CD1c-positive myeloid dendritic cell (primary cell): ENCODE results near the gene RRP1.
"Not testable (repeated sequence)": the region's sequence is repeated elsewhere in the genome, so short reads cannot be mapped to it uniquely, and the experiment has no call there.

Experiments used
- DNase-seq: peaks from one replicate; pipeline ENCODE4 v3.0.0-alpha.2; 2016; ENCODE audit errors: extremely low spot score

RRP1 gene

GRCh38 chr21:43836616-43837015, 47.2 kb downstream of the RRP1 start:
- no peak for DNase-seq

- DNase-seq = no peak
Measured at GRCh38 chr21:43840259-43840658, 50.9 kb downstream of the RRP1 start.

GRCh38 chr21:43842742-43843141, 53.4 kb downstream of the RRP1 start:
- peak; percentile 85 for DNase-seq

- DNase-seq = not testable (repeated sequence)
Measured at GRCh38 chr21:43844906-43845305, 55.5 kb downstream of the RRP1 start.

GRCh38 chr21:43845386-43845785, 56.0 kb downstream of the RRP1 start:
- DNase-seq = no peak

GRCh38 chr21:43846430-43846829, 57.1 kb downstream of the RRP1 start:
- no peak for DNase-seq

- no peak for DNase-seq
Measured at GRCh38 chr21:43847301-43847700, 57.9 kb downstream of the RRP1 start.

- no peak for DNase-seq
Measured at GRCh38 chr21:43848771-43849170, 59.4 kb downstream of the RRP1 start.

- no peak for DNase-seq
Measured at GRCh38 chr21:43849532-43850299, 60.3 kb downstream of the RRP1 start.

- DNase-seq = peak; percentile 60
Measured at GRCh38 chr21:43850728-43851295, 61.4 kb downstream of the RRP1 start.

- DNase-seq = no peak
Measured at GRCh38 chr21:43851593-43851992, 62.2 kb downstream of the RRP1 start.

- DNase-seq = no peak
Measured at GRCh38 chr21:43853851-43854772, 64.7 kb downstream of the RRP1 start.
